B cell (primary cell): ENCODE results near the gene SACM1L. TPM values are rescaled to one million over a fixed set of nuclear protein-coding genes. Genes with fewer than 3 reads are reported as not detected.

Experiments
- ATAC-seq: fragments of 200-7000 bp; cut with Tn5 transposase; one replicate; pipeline ENCODE4 v1.10.0; 2021; ENCODE audit warnings: low read depth, mild to moderate bottlenecking, moderate number of reproducible peaks, moderate library complexity
- CTCF ChIA-PET: fragments of 350-600 bp; sonication (Branson Sonifier 250); formaldehyde crosslinking; loops from one replicate; lab custom pipeline; 2021; ENCODE audit warnings: antibody characterized with exemption, inconsistent platforms; lab: Charles Lee
- POLR2A ChIA-PET: fragments of 350-600 bp; sonication (Branson Sonifier 250); formaldehyde crosslinking; loops from one replicate; lab custom pipeline; 2021; ENCODE audit warnings: antibody characterized with exemption; lab: Charles Lee
- DNase-seq: peaks from one replicate; pipeline ENCODE4 v3.0.0; 2013
- H2AFZ ChIP-seq: 2 replicates; pipeline ENCODE4 v1.6.1; 2012; ENCODE audit warnings: mild to moderate bottlenecking, low read depth, low read length; ENCODE audit not compliant: insufficient read depth, poor library complexity, severe bottlenecking
- H3K27ac ChIP-seq, 2 donors: 1 replicate in 1 of 2; 2 replicates in 1 of 2; pipeline ENCODE4 v1.5.1; 2012 to 2013; ENCODE audit warnings: low read length in 2 of 2, mild to moderate bottlenecking in 2 of 2, moderate library complexity in 1 of 2
- H3K27me3 ChIP-seq, 4 experiments: fragments of 200-600 bp in 1 of 4; sonication (generic) in 1 of 4; replicated peaks in 1 of 4; 1 replicate in 2 of 4; 2 replicates in 2 of 4; pipeline versions ENCODE4 v1.6.1 to v1.7.0; 2013 to 2016; ENCODE audit warnings: low read length in 3 of 4, mild to moderate bottlenecking in 2 of 4, mixed read lengths in 1 of 4, moderate library complexity in 1 of 4; ENCODE audit not compliant: insufficient read depth in 4 of 4, control insufficient read depth in 3 of 4; ENCODE audit errors: control extremely low read depth in 1 of 4
- H3K36me3 ChIP-seq, 2 experiments: replicated peaks in 1 of 2; 1 replicate in 1 of 2; 2 replicates in 1 of 2; pipeline versions ENCODE4 v1.6.1 to v1.7.1; 2013; ENCODE audit warnings: low read length in 1 of 2; ENCODE audit not compliant: insufficient read depth in 2 of 2, control insufficient read depth in 1 of 2; ENCODE audit errors: control extremely low read depth in 1 of 2, extremely low read depth in 1 of 2
- H3K4me1 ChIP-seq, 2 donors: fragments of 200-600 bp in 1 of 2; sonication (generic) in 1 of 2; 1 replicate in 1 of 2; 2 replicates in 1 of 2; pipeline versions ENCODE4 v1.5.1 to v1.6.1; 2013 to 2017; ENCODE audit warnings: low read length in 2 of 2; ENCODE audit not compliant: control insufficient read depth in 2 of 2, insufficient read depth in 2 of 2
- H3K4me2 ChIP-seq: replicated peaks from 2 replicates; pipeline ENCODE3; 2012; ENCODE audit warnings: mild to moderate bottlenecking, low read depth, low read length; ENCODE audit not compliant: poor library complexity, severe bottlenecking
- H3K4me3 ChIP-seq, 5 experiments: fragments of 200-600 bp in 1 of 5; sonication (generic) in 1 of 5; 1 replicate in 3 of 5; 2 replicates in 2 of 5; pipeline versions ENCODE4 v1.5.1 to v1.7.0; 2011 to 2016; ENCODE audit warnings: low read length in 4 of 5, mild to moderate bottlenecking in 4 of 5, low read depth in 2 of 5, control low read depth in 1 of 5, moderate library complexity in 1 of 5; ENCODE audit not compliant: insufficient read depth in 1 of 5; ENCODE audit errors: control extremely low read depth in 1 of 5, extremely low read depth in 1 of 5
- H3K79me2 ChIP-seq: fragments of 200-600 bp; sonication (generic); one replicate; pipeline ENCODE4 v1.6.0; 2016; ENCODE audit warnings: low read length; ENCODE audit not compliant: control insufficient read depth, insufficient read depth
- H3K9ac ChIP-seq: fragments of 200-600 bp; sonication (generic); 2 replicates; pipeline ENCODE4 v1.6.1; 2017; ENCODE audit warnings: mild to moderate bottlenecking, low read length, moderate library complexity
- H3K9me3 ChIP-seq, 3 donors: one replicate each; pipeline versions ENCODE4 v1.6.1 to v1.7.1; 2013; ENCODE audit warnings: low read length in 2 of 3; ENCODE audit not compliant: control insufficient read depth in 2 of 3, insufficient read depth in 1 of 3; ENCODE audit errors: control extremely low read depth in 1 of 3
- H4K20me1 ChIP-seq: 2 replicates; pipeline ENCODE4 v1.6.0; 2012; ENCODE audit warnings: mild to moderate bottlenecking, low read length; ENCODE audit not compliant: insufficient read depth, control insufficient read depth, poor library complexity, severe bottlenecking
- H3K27ac Mint-ChIP-seq: one replicate; pipeline ENCODE4 v1.8.0; 2021; ENCODE audit warnings: mixed read lengths
- H3K27me3 Mint-ChIP-seq: one replicate; pipeline ENCODE4 v1.8.0; 2021; ENCODE audit warnings: mixed read lengths
- H3K4me1 Mint-ChIP-seq: one replicate; pipeline ENCODE4 v1.8.0; 2021; ENCODE audit warnings: mixed read lengths
- H3K4me3 Mint-ChIP-seq: one replicate; pipeline ENCODE4 v1.8.0; 2021; ENCODE audit warnings: mixed read lengths
- H3K9me3 Mint-ChIP-seq: one replicate; pipeline ENCODE4 v1.8.0; 2022; ENCODE audit warnings: mixed read lengths; ENCODE audit not compliant: insufficient read depth
- EZH2 ChIP-seq: IDR thresholded peaks from 2 replicates; pipeline ENCODE4 v1.6.1; 2012; ENCODE audit warnings: borderline replicate concordance, low read depth, mild to moderate bottlenecking, moderate library complexity, low read length; ENCODE audit not compliant: insufficient read depth, poor library complexity, severe bottlenecking
- WGBS: methylation state at CpG from one replicate; pipeline ENCODE4 v1.1.5; 2013; ENCODE audit warnings: missing lambda C conversion rate; ENCODE audit not compliant: insufficient coverage; 5-methylcytosine and 5-hydroxymethylcytosine counted together
- intact Hi-C: fragments of 100-400 bp; cut with micrococcal nuclease; formaldehyde crosslinking; loops from one replicate; pipeline ENCODE4 v1.10.0; 2022
- polyA plus RNA-seq: library from polyadenylated mRNA; depleted of rRNA; stranded (reverse); fragments of >200 nt; gene quantifications from 2 replicates; pipeline ENCODE4 v1.2.3, GENCODE V29; 2012
- total RNA-seq, 2 donors: library from RNA; stranded (reverse); fragments of 120-200 nt in 1 of 2; gene quantifications; 1 replicate in 1 of 2; 2 replicates in 1 of 2; pipeline versions ENCODE4 v1.2.3 to v1.2.4, GENCODE V29; 2013 to 2022
- TF ChIP-seq, protein P1 (sequence below): fragments of 200-600 bp; IDR thresholded peaks from one replicate; pipeline ENCODE4 v1.8.0; 2022; ENCODE audit warnings: antibody characterized with exemption, mild to moderate bottlenecking

The SACM1L gene
- total and polyA plus RNA-seq, 2 donors (not counting 1 experiment from before 2014, with no cell fraction given), result 20.7 to 85.7 TPM

DNA sequence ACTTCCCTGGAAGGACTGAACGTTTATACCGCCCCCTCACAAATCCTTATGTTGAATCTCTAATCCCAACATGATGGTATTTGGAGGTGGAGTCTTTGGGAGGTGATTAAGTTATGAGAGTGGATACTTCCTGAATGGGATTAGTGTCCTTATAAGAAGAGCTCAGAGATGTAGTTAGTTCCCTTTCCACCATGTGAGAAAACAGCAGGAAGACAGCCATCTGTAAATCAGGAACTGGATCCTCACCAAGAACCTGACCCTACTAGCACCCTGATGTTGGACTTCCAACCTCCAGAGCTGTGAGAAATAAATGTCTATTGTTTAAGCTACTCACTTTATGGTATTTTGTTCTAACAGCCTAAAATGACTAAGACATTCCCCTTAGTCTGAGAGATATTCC lies 33.3 kb upstream of the SACM1L start:
- H3K4me1 ChIP-seq, result peaks cover 20 to 21% of the 10 kb centered on the region in 2 donors
- POLR2A ChIA-PET, result interaction anchor here (0.7 to 1.5 kb wide), 3 partner anchors 60 to 145 kb away, joined by 4 to 7 read pairs (median 6); partner anchors contain the start of gene LIMD1
- H3K79me2 ChIP-seq, result peaks cover 84% of the 10 kb centered on the region
- no CpG with 5 or more reads among the region's 2 CpGs for WGBS
- CTCF ChIA-PET, result interaction anchor here (0.6 to 7.5 kb wide), 40 partner anchors 8 to 431 kb away, joined by 3 to 247 read pairs (median 5); partner anchors contain the start of genes LIMD1 and SACM1L
- Mint-ChIP-seq H3K9me3 (no peaks in the 10 kb centered on the region), H3K4me1 (peaks cover 54% of the 10 kb centered on the region), H3K4me3 (no peak overlapping the region), H3K27ac (no peak overlapping the region), H3K27me3 (no peaks in the 10 kb centered on the region)
- H3K36me3 ChIP-seq, result peaks cover 0 to 33% of the 10 kb centered on the region in 2 experiments
- DNase-seq (no peak), ATAC-seq (no peak)
- intact Hi-C loops, result loop anchor here (1.0 to 5.0 kb wide), 3 partner anchors 44 to 145 kb away; no protein-coding TSS in a partner anchor
- no peaks in the 10 kb centered on the region for H3K27me3 ChIP-seq
- no peak overlapping the region for H2AFZ ChIP-seq
- TF ChIP-seq, protein P1, sequence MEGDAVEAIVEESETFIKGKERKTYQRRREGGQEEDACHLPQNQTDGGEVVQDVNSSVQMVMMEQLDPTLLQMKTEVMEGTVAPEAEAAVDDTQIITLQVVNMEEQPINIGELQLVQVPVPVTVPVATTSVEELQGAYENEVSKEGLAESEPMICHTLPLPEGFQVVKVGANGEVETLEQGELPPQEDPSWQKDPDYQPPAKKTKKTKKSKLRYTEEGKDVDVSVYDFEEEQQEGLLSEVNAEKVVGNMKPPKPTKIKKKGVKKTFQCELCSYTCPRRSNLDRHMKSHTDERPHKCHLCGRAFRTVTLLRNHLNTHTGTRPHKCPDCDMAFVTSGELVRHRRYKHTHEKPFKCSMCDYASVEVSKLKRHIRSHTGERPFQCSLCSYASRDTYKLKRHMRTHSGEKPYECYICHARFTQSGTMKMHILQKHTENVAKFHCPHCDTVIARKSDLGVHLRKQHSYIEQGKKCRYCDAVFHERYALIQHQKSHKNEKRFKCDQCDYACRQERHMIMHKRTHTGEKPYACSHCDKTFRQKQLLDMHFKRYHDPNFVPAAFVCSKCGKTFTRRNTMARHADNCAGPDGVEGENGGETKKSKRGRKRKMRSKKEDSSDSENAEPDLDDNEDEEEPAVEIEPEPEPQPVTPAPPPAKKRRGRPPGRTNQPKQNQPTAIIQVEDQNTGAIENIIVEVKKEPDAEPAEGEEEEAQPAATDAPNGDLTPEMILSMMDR, result no peak
- no peak for TF ChIP-seq EZH2
- H3K4me2 ChIP-seq, result no peak overlapping the region
- no peaks in the 10 kb centered on the region for H3K9me3 ChIP-seq
- H4K20me1 ChIP-seq, result peaks cover 70% of the 10 kb centered on the region
- H3K4me3 ChIP-seq, result no peak overlapping the region
- H3K9ac ChIP-seq, result no peak overlapping the region
- peak overlapping the region in 1 of 2 donors; percentile 22 for H3K27ac ChIP-seq
